ENCODE data around the gene AUTS2. TPM values are rescaled to one million over a fixed set of nuclear protein-coding genes. Genes with fewer than 3 reads are reported as not detected.

Gene AUTS2
- total RNA-seq, 4 donors from 2014 or later, result 14.9 to 27.2 (median 17.5) TPM

DNA sequence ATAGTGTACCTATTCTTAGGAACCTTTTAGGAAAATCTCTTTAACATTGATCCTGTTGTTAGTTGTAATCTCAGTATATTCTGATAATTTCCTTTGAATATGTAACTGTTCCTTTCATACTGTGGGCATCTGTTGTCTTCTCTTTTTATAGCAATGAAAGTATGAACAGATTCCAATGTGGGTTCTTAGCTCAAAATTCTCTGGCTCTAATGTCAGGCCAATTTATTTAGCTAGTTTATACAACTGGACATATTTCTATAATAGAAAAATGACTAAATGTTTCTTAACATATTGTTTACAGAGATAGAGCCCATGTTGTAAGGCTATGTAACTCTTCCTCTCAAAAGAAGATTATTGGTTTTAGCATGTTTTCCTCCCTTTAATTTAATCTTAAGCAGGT is 363.2 kb downstream of the AUTS2 start:
- Histone ChIP-seq H3K4me1 (peaks cover 21 to 23% of the 10 kb centered on the region in 2 donors), H3K36me3 (no peaks in the 10 kb centered on the region), H3K27ac (no peak overlapping the region), H3K4me3 (replicated peaks in 1 of 3) (no peak overlapping the region), H3K27me3 (no peaks in the 10 kb centered on the region), H3K9me3 (no peaks in the 10 kb centered on the region)
- intact Hi-C loops (cut with DNase I), result no loop called here
- no peak for DNase-seq
- no peak for TF ChIP-seq POLR2A (IDR thresholded peaks at IDR 0.05)
- TF ChIP-seq, protein P1, sequence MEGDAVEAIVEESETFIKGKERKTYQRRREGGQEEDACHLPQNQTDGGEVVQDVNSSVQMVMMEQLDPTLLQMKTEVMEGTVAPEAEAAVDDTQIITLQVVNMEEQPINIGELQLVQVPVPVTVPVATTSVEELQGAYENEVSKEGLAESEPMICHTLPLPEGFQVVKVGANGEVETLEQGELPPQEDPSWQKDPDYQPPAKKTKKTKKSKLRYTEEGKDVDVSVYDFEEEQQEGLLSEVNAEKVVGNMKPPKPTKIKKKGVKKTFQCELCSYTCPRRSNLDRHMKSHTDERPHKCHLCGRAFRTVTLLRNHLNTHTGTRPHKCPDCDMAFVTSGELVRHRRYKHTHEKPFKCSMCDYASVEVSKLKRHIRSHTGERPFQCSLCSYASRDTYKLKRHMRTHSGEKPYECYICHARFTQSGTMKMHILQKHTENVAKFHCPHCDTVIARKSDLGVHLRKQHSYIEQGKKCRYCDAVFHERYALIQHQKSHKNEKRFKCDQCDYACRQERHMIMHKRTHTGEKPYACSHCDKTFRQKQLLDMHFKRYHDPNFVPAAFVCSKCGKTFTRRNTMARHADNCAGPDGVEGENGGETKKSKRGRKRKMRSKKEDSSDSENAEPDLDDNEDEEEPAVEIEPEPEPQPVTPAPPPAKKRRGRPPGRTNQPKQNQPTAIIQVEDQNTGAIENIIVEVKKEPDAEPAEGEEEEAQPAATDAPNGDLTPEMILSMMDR (IDR thresholded peaks at IDR 0.05), result no peak

DNA sequence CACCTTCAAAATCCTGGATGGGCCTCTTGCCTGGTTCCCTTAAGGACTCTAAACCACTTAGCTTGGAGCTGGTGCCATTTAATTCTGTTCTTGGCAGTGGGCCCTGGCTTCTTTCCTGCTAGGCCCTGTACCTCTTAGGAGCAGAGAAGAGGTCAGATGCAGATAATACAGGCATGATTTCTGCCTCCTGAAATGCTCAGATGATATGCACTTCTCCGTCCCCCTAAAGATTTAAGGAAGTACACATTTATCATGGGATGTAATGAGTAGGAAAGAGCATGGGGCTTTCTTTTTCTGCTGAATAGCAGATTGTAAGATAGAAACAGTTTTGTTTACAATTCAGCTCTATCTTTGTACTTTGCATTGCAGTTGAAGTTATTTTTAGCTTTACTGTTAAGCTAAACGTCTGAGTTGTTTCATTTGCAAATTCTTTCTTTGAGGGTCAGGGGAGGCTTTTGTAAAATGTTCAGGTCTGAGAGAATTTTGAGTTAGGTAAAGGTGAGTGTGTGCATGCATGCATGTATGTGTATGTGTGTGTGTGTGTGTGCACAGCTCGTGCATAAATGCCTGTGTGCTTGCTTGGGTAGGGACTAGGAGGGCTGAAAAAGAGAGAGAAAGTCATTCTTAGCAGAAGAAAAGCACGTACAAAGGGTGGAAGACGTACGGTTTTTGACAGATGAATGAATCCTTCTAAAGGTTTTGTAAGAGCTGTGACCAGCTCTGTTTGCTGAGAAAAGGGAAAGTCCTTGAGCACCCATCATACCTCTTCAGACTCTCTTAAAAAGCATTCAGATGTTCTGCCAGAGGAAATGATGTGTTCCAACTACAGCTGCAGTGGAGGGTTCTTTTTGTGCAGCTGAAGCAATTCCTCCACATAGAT is 364.2 kb downstream of the AUTS2 start:
- intact Hi-C loops (cut with DNase I), result no loop called here
- no peak for TF ChIP-seq POLR2A (IDR thresholded peaks at IDR 0.05)
- TF ChIP-seq, protein P1 (IDR thresholded peaks at IDR 0.05), result no peak
- Histone ChIP-seq H3K4me1 (peaks cover 28 to 30% of the 10 kb centered on the region in 2 donors), H3K27me3 (no peaks in the 10 kb centered on the region), H3K4me3 (replicated peaks in 1 of 3) (no peak overlapping the region), H3K9me3 (no peaks in the 10 kb centered on the region), H3K36me3 (no peaks in the 10 kb centered on the region), H3K27ac (peak overlapping the region in 2 of 3 donors; percentile 15 to 30)
- peak; percentile 86 to 87 for DNase-seq
- 8 to 13% methylated on average over 6 of the region's 6 CpGs for WGBS, 2 donors

DNA sequence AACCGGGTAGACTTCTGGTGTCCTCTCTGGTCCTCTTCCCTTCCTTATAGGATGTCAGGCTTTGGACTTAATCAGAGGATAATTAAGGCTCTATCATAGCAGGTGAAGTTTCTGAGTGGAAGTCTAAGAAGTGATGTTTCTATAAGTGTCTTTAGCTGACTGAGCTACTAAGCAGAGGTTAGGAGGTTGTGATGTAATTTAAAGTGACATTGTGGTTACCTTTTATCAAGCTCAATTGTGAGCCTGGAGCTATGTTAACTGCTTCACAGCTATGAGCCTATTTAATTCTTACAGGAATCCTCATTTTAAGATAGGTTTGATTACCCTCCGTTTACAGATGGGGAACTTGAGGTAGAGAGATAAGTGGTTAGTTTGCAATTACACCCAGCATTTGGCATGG is 365.1 kb downstream of the AUTS2 start:
- Histone ChIP-seq H3K4me3 (replicated peaks in 1 of 3) (no peak overlapping the region), H3K27me3 (no peaks in the 10 kb centered on the region), H3K36me3 (no peaks in the 10 kb centered on the region), H3K9me3 (no peaks in the 10 kb centered on the region), H3K4me1 (peaks cover 36% of the 10 kb centered on the region in 2 donors), H3K27ac (no peak overlapping the region)
- DNase-seq, result no peak
- intact Hi-C loops (cut with DNase I), result no loop called here
- 66 to 78% methylated on average over 2 of the region's 2 CpGs for WGBS, 2 donors
- TF ChIP-seq, protein P1 (IDR thresholded peaks at IDR 0.05), result no peak

DNA sequence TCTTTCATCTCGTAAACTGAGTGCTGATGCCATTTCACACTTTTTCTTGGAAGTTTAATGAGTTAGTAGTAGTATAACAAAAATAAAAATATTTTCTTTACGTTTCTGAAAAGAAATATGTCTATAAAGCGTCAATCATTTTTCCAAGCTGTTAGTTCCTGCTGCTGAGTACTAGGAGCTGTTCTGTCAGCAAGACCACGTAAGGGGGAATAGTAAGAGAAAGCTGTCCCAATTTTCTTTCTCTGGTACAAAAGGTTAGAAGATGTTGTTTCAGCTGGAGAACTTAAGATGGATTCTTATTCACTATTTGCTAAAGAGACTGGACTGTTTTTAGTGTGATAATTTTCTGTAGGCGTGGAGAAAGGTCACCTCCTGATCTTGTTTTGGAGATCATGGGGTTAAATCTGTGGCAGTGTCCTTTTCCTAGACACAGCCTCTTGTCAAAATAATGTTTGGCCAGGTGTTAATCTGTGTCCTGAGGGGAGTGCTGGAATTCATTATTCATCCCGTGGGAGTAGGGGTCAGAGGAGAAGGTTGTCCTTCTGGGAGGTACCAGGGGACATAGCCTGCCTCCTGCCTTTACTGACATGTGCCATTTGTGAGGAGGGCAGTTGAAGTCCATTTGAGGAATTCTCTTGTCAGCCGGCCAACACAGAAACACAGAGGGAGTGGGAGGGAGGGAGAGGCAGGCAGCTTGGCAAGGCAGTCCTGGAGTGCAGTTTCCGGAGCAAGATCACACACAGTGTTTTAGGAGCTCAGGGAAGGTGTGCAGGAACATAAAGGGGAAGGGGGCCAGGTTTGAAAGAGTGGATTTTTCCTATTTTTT is 368.7 kb downstream of the AUTS2 start:
- 57 to 59% methylated on average over 8 of the region's 8 CpGs for WGBS, 2 donors
- Histone ChIP-seq H3K36me3 (no peaks in the 10 kb centered on the region), H3K27ac (no peak overlapping the region), H3K4me3 (replicated peaks in 1 of 3) (no peak overlapping the region), H3K27me3 (no peaks in the 10 kb centered on the region), H3K9me3 (no peaks in the 10 kb centered on the region), H3K4me1 (peaks cover 29 to 32% of the 10 kb centered on the region in 2 donors)
- DNase-seq, result peak; percentile 62 to 72
- TF ChIP-seq, protein P1 (IDR thresholded peaks at IDR 0.05), result no peak
- TF ChIP-seq POLR2A (IDR thresholded peaks at IDR 0.05), result no peak
- intact Hi-C loops (cut with DNase I), result no loop called here

Data from thyroid gland (tissue), 4 donors.